Esophagus squamous epithelium (tissue), 4 donors: Measurements from ENCODE around the gene ZEB1.

ENCODE experiments used
- POLR2A ChIP-seq, 4 donors: fragments of 450-650 bp; IDR thresholded peaks; one replicate each; pipeline ENCODE4 v1.6.1; 2017; ENCODE audit warnings: antibody characterized with exemption in 4 of 4, mild to moderate bottlenecking in 4 of 4, moderate library complexity in 3 of 4
- TF ChIP-seq, protein P1 (sequence below), 6 experiments: fragments of 450-650 bp in 4 of 6; fragments of 200-600 bp in 2 of 6; sonication (generic) in 2 of 6; IDR thresholded peaks; one replicate each; pipeline ENCODE4 v1.5.1; 2016 to 2019; ENCODE audit warnings: antibody characterized with exemption in 6 of 6, mild to moderate bottlenecking in 4 of 6, moderate library complexity in 4 of 6

DNA sequence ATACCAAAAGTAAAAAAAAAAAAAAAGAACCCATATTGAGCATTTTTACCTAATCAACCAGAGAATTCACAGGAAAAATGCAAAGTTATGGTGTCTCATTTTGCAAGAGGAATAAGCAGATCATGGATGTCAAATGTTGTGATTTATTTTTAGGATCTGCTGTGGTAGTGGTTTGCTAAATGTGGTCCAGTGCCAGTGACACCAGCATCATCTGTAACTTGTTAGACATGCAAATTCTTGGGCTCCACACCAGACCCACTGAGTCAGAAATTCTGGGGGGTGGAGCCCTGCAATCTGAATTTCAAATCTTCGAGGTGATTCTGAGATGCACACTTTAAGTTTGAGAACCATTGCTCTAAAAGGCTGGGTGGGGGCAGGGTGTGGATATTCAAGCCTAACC, 30.1 kb upstream of the ZEB1 start:
- TF ChIP-seq, protein P1, sequence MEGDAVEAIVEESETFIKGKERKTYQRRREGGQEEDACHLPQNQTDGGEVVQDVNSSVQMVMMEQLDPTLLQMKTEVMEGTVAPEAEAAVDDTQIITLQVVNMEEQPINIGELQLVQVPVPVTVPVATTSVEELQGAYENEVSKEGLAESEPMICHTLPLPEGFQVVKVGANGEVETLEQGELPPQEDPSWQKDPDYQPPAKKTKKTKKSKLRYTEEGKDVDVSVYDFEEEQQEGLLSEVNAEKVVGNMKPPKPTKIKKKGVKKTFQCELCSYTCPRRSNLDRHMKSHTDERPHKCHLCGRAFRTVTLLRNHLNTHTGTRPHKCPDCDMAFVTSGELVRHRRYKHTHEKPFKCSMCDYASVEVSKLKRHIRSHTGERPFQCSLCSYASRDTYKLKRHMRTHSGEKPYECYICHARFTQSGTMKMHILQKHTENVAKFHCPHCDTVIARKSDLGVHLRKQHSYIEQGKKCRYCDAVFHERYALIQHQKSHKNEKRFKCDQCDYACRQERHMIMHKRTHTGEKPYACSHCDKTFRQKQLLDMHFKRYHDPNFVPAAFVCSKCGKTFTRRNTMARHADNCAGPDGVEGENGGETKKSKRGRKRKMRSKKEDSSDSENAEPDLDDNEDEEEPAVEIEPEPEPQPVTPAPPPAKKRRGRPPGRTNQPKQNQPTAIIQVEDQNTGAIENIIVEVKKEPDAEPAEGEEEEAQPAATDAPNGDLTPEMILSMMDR (IDR thresholded peaks at IDR 0.05): no peak
- TF ChIP-seq POLR2A (IDR thresholded peaks at IDR 0.05): no peak
